HG02970 (cell line): Measurements from ENCODE around the gene PHF2.

Experiments
- ATAC-seq: cut with Tn5 transposase; IDR thresholded peaks from one replicate; pipeline ENCODE4 v1.9.1; 2021; ENCODE audit warnings: mild to moderate bottlenecking, moderate library complexity, moderate number of reproducible peaks; ENCODE audit not compliant: unreplicated experiment, low FRiP score

PHF2 gene

DNA sequence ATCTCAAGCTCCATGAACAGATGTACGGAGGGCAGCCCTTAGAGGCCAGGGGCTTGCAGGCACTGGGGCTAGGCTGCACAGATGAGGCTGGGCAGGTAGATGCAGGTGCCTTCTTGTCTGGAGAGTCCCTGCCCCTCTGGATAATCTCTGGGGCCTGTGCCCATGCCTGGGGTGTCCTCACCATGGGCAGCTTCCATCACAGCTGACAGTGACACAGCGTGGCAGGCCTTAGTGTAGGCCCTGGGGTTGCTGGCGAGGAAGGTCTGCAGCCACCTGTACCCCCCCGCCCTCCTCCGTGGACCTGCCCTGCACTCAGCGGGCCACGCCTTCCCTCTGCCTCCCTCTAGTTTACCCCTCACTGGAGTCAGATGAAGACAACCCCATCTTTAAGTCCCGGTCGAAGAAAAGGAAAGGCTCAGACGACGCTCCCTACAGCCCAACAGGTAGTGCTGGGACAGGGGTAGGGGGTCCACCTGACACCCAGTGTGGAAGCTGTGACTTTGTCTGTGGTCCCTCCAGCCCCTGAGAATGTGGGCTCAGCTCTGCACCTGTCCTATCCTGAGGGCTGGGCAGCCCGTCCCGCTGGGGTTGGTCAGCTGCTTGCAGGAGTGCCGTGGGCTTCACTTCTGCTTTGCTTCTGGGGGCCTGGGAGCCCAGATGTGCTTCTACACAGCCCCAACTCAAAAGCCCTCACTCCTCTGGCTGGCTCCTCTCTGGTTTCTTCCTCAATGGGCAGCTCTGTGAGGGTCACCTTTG is 98.4 kb downstream of the PHF2 start:
- no peak for ATAC-seq

DNA sequence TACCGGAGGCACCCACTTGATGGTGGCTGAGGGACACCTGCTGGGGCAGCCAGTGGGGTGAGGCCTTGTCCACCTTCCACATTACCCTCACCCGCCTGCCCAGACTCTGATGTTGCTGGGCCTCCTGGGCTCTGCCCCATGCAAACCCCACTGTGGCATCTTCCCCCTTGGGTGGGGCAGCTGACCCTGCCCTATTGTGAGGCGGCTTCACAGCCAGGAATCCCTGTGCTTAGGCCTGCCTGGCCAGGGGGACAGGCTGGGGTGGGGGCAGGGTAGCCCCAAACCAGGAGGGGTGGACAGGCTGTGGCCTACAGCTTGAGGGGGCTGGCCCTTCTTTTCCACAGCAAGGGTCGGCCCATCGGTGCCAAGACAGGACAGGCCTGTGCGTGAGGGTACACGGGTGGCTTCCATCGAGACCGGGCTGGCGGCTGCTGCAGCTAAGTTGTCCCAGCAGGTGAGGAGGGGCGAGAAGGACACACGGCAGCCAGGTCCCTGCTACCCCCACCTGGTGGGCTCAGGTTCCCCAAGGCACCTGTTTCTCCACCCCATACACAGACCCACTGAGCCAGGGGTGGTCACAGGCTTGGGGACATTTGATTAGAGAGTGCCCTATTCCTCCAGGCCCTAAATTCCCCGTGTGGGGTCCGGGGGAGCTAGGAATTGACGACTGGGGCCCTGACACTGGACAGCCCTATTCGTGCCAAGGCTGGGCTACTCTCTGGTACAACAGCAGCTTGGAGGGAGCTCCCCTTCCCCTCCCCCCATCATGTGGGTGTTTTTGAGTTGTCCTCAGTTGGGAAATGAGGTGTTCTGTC is 99.2 kb downstream of the PHF2 start:
- ATAC-seq = no peak

- no peak for ATAC-seq
These were observed 100.1 kb downstream of the PHF2 start for GRCh38 chr9:93676310-93677047.

- ATAC-seq = no peak
These were observed 100.7 kb downstream of the PHF2 start for GRCh38 chr9:93677048-93677571.

DNA sequence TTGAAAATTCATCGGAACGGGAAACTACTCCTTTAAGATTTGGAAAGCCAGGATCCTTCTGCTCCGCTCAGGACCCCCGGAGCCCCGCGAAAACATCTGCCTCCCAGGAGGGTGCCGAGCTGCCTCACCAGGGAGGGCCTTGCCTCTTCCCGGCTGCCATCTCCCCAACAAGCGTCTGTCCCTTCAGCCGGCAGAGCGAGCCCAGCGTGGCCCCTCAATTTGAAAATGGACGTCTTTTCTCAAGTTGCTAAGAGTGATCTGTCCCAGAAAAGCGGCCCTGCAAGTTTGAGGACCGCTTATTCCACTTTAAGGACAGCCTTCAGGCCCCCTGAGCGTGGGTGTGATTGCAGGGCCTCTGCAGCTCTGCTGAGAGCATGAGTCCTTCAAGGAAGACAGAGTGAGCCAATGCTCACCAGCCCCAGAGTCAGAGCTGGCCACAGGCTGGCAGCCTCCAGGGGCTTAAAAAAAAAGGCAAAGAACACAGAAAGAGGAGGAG is 101.3 kb downstream of the PHF2 start:
- no peak for ATAC-seq

DNA sequence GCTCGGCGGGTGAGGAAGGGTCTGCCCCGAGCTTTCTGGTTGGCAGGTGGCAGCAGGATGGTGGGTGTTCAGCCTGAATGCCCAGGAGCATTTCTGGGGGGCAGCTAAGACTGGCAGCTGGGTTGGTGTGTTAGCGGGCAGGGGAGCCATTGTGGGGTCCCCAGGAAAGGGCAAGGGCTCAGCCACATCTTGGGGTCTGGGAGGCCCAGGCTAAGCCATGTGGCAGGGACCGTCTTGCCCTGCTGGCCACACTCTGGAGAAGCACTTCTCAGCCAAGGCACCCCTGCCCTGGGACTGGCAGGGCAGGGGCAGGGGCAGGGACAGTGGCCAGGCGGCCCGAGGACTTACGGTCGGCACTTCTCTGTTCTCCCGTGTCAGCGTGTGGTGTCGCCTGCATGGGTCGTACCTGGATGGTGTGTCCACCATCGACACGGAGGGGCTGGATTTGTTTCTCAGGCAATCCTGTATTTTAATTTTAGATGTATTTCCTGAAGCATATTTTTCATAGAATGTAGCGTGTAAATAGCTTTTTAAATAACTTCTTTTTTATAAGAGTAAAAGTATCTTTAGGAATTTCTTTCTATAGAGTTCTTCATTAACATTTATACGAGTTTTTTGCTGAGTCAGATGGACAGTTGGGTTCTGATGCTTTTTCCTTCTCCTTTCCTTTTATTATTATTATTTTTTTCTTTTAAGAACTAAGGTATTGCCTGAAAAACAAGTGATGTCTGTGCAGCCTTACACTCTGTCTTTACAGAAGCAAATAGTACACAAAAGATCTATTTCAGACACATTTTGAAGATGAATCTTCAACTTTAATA is 102.0 kb downstream of the PHF2 start:
- ATAC-seq = no peak

DNA sequence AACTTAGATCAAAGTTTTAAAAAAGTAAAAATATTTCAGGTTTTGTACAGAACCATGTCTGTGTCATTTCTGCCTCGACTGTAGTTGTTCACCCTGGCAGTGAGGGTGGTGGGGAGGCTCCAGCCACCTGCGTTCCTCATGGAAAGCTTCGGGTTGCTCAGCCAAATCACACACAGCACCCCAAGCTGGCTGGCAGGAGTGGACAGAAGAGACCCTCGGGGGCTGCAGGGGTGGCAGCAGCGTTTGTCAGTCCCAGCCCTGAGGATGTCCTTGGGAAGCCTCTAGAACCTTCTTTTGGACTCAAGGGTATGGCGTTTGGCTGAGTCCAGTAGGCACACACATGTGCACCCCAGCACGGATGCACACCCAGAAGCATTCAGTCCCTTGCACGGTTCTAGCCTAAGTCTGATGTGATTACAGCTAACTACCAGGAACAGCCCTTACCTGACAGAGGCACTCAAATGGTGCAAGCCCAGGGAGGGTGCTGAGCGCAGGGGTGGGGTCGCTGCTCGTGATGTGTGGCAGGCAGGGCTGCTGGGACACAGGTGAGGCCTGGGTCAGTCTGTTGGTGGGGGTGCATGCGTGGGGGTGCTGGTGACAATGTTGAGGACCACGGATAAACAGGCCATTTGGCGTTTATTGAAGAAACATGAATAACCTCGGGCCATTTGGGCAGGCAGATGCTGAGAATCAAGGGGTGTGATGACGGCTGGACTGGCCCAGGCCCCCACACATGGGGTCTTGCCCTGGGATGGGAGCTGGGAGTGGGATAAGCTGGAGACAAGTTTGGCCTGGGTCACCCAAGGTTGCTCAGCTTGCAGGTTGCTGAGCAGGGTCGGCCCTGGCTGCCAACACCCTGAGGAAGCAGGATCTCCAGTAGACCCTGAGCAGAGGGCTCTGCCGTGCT is 103.4 kb downstream of the PHF2 start:
- no peak for ATAC-seq

DNA sequence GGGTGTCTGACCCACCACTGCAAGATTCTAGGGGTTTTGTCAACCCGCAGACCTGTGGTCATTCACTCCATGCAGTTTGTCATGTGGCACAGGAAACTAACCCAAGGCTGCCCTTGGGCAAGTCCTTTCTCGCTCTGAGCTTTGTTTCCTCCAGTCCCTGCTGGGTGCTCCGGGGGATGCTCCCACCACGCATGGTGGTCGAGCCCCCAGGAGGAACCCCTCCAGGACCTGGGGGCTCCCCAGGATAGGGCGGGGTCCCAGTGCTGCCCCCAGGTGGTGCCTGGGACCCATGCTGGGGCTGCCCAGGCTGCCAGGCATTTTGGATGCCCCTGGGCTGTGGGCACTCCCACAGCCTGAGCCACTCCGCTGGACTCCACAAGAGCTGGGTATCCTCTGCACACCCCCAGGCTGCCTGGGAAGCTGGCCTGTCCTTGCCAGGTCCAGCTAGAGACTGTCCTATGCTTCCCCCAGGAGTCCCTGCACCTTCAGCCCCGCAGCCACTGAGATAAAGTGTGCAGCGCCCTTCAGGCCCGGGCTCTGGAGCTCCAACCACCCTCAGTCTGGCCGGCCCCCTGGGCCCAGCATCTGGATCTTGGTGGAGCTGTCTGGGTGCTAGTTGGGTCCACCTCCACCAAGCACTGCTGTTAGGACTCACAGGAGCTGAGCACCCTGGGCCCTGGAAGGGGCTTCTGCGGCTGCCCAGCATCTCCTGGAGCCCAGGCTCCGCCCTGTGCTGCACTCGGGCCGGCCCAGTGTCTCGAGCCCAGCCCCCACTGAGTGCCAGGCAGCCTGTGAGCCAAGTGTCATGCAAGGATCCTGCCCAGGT is 104.3 kb downstream of the PHF2 start:
- ATAC-seq = no peak

DNA sequence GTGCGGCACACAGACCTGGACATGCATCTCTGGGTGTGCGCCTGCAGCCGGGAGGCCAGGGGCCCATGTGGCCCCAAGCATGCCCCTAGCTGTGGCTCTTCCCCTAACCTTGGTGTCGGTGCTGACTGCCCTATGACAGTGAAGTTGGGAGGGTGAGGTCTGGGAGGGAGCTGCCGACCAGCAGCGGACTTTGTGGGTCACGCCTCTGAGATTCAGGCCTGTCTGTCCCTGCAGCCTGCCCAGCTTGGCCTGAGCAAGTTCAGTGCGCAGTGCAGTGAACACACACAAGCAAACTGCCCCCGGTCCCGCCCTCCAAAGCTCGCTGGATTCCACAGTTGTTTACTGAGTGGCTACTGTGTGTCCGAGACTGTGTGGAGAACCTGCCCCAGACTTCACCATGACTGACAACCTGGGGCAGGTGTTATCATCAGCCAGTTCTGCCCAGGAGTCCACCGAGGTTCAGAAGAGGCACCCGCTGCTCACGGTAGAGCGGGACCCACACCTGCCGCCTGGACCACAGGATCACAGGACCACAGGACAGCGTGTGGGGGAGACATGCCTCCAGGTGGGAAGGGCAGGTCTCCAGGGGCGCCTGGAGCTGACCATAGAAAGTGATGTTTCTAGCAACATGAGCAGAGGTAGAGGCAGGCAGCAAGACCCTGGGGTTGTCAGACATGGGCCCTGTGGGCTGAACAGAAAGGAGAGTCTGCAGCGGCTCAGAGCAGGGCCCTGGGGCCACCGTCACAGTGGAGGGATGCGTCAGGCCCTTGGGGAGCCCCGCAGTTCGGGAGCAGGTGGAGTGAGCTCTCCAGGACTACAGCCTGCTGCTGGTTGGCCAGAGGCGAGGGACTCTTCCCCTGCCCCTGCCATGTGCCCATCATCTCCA is 105.1 kb downstream of the PHF2 start:
- no peak for ATAC-seq

- no peak for ATAC-seq
These were observed 106.0 kb downstream of the PHF2 start for GRCh38 chr9:93682155-93682968.

DNA sequence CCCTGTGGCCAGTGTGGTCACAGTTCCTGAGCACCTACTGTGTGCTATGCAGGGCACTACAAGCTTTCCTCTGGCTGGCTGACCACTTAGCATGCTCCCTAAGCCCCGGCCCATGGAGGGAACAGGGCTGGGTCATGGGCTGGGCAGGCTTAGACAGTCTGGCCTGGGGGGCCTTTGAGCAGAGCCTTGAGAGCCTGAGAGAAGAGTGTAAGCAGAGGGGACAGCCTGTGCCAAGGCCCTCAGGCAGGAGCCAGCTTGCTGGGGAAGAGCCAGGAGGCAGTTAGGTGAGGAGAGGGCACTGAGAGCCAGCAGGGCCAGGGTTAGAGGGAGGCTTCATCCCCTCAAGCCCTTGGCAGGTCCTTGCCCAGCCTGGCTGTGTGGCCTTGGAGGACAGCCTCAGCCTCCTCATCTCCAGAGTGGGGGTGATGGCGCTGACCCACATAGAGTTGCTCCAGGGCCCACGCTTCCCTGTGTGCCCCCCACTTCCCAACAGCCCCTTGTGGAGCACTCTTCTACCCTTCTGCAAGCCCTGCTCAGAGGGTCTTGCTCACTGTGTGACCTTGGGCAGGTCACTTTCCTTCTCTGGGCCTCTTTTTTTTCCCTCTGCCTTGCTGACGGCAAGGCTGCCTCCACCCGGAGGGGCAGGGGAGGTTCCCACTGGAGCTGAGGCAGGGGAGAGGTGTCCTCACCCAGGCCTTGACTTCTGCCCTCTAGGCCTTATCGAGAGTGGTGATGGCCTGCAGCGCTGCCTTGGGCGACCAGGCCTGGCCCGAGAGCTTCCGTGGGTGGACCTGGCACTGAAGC is 107.1 kb downstream of the PHF2 start:
- ATAC-seq = no peak

GRCh38 chr9:93684161-93684765 is 107.9 kb downstream of the PHF2 start:
- no peak for ATAC-seq

GRCh38 chr9:93684806-93685543 is 108.6 kb downstream of the PHF2 start:
- no peak for ATAC-seq

GRCh38 chr9:93686127-93686879 is 109.9 kb downstream of the PHF2 start:
- no peak for ATAC-seq
